A172 (cell line): ENCODE data around the gene RPS6KL1. TPM values are rescaled to one million over a fixed set of nuclear protein-coding genes. Genes with fewer than 3 reads are reported as not detected.

Source experiments
- DNase-seq: peaks from one replicate; pipeline ENCODE4 v3.0.0-alpha.2; 2015; ENCODE audit warnings: low spot score
- total RNA-seq: library from RNA; depleted of rRNA; stranded (reverse); fragments of >200 nt; shearing (Covaris generic); gene quantifications from 2 replicates; pipeline ENCODE4 v1.2.3, GENCODE V29; 2014

The RPS6KL1 gene
- total RNA-seq, 1 experiment from 2014 or later, result not detected

GRCh38 chr14:74952697-74953484, 29.8 kb upstream of the RPS6KL1 start:
- DNase-seq, result no peak

GRCh38 chr14:74952180-74952665, 29.2 kb upstream of the RPS6KL1 start:
- DNase-seq, result no peak

GRCh38 chr14:74951443-74952179, 28.6 kb upstream of the RPS6KL1 start:
- no peak for DNase-seq

GRCh38 chr14:74950795-74951442, 27.9 kb upstream of the RPS6KL1 start:
- no peak for DNase-seq

GRCh38 chr14:74949859-74950573, 27.0 kb upstream of the RPS6KL1 start:
- DNase-seq, result no peak

GRCh38 chr14:74949191-74949601, 26.1 kb upstream of the RPS6KL1 start:
- no peak for DNase-seq

- no peak for DNase-seq
Observed at GRCh38 chr14:74948228-74949175, 25.4 kb upstream of the RPS6KL1 start.

- DNase-seq, result no peak
Observed at GRCh38 chr14:74947353-74948227, 24.5 kb upstream of the RPS6KL1 start.

- DNase-seq, result no peak
Observed at GRCh38 chr14:74946659-74947281, 23.7 kb upstream of the RPS6KL1 start.

GRCh38 chr14:74945852-74946658, 23.0 kb upstream of the RPS6KL1 start:
- DNase-seq, result peak; percentile 52

- no peak for DNase-seq
Observed at GRCh38 chr14:74945261-74945851, 22.3 kb upstream of the RPS6KL1 start.

- no peak for DNase-seq
Observed at GRCh38 chr14:74942608-74943007, 19.5 kb upstream of the RPS6KL1 start.

GRCh38 chr14:74942181-74942580, 19.1 kb upstream of the RPS6KL1 start:
- DNase-seq, result no peak

- DNase-seq, result no peak
Observed at GRCh38 chr14:74941676-74942097, 18.6 kb upstream of the RPS6KL1 start.

- no peak for DNase-seq
Observed at GRCh38 chr14:74940956-74941565, 18.0 kb upstream of the RPS6KL1 start.

GRCh38 chr14:74938531-74939495, 15.8 kb upstream of the RPS6KL1 start:
- DNase-seq, result no peak
